LNCaP clone FGC (cell line): ENCODE results near the gene FLT3LG.

ENCODE experiments used
- DNase-seq: peaks from one replicate; pipeline ENCODE4 v3.0.0-alpha.2; 2011; ENCODE audit warnings: low read depth
- H3K4me3 ChIP-seq: 2 replicates; pipeline ENCODE4 v1.5.1; 2011; ENCODE audit warnings: mild to moderate bottlenecking, low read depth, low read length, control low read depth
- CTCF ChIP-seq: IDR thresholded peaks from 2 replicates; pipeline ENCODE4 v1.5.1; 2012; ENCODE audit warnings: mild to moderate bottlenecking; ENCODE audit not compliant: control insufficient read depth, insufficient read depth; ENCODE audit errors: extremely low read depth

Gene FLT3LG

GRCh38 chr19:49497047-49497788 lies 23.2 kb downstream of the FLT3LG start:
- H3K4me3 ChIP-seq: peak overlapping the region; percentile 72
- no peak for TF ChIP-seq CTCF
- no peak for DNase-seq

- DNase-seq: no peak
- no peak for TF ChIP-seq CTCF
These were observed 23.7 kb downstream of the FLT3LG start for GRCh38 chr19:49497789-49498103.

GRCh38 chr19:49498475-49498874 lies 24.5 kb downstream of the FLT3LG start:
- DNase-seq: no peak
- no peak overlapping the region for H3K4me3 ChIP-seq
- no peak for TF ChIP-seq CTCF

More at GRCh38 chr19:49497789-49498103, 23.7 kb downstream of the FLT3LG start:
- H3K4me3 ChIP-seq: peak overlapping the region; percentile 72

DNA sequence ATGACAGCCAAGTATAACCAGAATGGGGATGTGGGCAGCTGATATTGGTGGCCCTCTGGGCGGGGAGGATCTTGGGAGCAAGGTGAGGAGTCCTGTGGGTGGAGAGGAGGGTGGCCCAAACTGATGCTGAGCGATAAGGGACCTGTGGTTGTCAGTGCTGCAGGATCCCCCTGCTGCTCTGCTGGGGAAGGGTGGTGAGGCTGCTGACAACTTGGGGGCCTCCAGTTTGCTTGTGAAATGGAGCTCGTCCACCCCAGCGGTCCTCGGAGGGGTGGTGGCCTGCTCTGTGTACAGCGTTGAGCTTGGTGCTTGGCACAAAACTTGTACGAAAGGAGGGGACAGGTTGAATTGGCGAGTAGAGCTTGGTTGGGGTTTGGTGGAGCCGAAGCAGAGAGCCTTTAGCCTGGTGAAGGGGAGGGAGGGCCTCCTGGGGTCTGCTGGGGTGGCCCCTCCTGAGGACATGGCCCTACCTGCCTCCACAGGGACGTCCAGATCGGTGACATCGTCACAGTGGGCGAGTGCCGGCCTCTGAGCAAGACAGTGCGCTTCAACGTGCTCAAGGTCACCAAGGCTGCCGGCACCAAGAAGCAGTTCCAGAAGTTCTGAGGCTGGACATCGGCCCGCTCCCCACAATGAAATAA lies 25.1 kb downstream of the FLT3LG start:
- H3K4me3 ChIP-seq: no peak overlapping the region
- no peak for DNase-seq
- TF ChIP-seq CTCF: no peak

DNA sequence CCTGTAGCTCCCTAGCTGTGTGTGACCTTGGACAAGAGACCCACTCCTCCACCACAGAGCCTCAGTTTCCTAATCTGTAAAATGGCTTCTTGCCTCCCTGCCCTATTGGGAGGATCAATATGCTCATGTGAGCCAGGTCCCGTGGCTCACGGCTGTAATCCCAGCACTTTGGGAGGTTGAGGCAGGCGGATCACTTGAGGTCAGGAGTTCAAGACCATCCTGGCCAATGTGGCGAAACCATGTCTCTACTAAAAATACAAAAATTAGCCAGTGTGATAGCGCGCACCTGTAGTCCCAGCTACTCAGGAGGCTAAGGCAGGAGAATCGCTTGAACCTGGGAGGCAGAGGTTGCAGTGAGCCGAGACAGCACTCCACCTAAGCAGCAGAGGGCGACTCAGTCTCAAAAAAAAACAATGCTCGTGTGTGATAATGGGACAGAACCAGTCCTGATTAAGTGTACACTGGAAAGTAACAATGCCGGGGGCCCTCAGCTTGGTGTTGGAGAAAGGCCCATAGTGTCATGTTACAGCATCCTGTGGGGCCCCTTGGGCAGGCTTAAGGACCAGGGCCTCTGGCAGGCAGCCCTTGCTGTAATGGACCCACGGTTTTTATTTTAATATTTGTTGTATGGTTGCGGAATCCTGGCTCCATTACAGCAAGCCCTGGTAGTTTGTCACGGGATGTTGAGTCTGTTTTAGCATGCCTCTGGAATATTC lies 29.0 kb downstream of the FLT3LG start:
- no peak overlapping the region for H3K4me3 ChIP-seq
- TF ChIP-seq CTCF: peak; percentile 83
- no peak for DNase-seq

DNA sequence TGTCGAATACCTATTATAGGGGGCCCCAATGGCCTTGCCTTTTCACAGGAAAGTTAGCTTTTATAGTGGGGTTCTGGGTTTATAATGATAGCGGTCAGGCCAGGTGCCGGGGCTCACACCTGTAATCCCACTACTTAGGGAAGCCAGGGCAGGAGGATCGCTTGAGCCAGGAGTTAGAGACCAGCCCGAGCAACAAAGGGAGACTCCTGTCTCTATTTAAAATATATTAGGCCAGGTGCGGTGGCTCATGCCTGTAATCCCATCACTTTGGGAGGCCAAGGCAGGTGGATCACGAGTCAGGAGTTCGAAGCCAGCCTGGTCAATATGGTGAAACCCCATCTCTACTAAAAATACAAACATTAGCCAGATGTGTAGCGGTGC lies 29.6 kb downstream of the FLT3LG start:
- no peak overlapping the region for H3K4me3 ChIP-seq
- no peak for DNase-seq
- TF ChIP-seq CTCF: no peak
